ENCODE results near the gene CYP27A1. TPM values are rescaled to one million over a fixed set of nuclear protein-coding genes. Genes with fewer than 3 reads are reported as not detected.
A peak's percentile ranks its signal among the peaks of the same experiment; 100 is the strongest.

CYP27A1 gene
- total RNA-seq, 1 donor from 2014 or later = 180 TPM

GRCh38 chr2:218798767-218799504 lies 17.0 kb downstream of the CYP27A1 start:
- Histone ChIP-seq H3K9me3 (no peaks in the 10 kb centered on the region), H3K27ac (no peak overlapping the region), H3K4me1 (peaks cover 11% of the 10 kb centered on the region), H3K4me3 (no peak overlapping the region), H3K27me3 (no peaks in the 10 kb centered on the region), H3K36me3 (no peaks in the 10 kb centered on the region)
- DNase-seq = no peak
- ATAC-seq = no peak
- TF ChIP-seq CTCF (IDR thresholded peaks at IDR 0.05) = no peak
- intact Hi-C loops (cut with DNase I) = no loop called here

GRCh38 chr2:218799990-218800389 lies 18.0 kb downstream of the CYP27A1 start:
- no peaks in the 10 kb centered on the region for H3K36me3 ChIP-seq
- TF ChIP-seq CTCF (IDR thresholded peaks at IDR 0.05) = no peak
- no peak overlapping the region for H3K27ac ChIP-seq
- intact Hi-C loops (cut with DNase I) = no loop called here
- no peaks in the 10 kb centered on the region for H3K9me3 ChIP-seq
- H3K27me3 ChIP-seq = no peaks in the 10 kb centered on the region
- no peak overlapping the region for H3K4me3 ChIP-seq
- no peak for ATAC-seq
- H3K4me1 ChIP-seq = peaks cover 11% of the 10 kb centered on the region
- no peak for DNase-seq

GRCh38 chr2:218802386-218802994 lies 20.5 kb downstream of the CYP27A1 start:
- H3K27me3 ChIP-seq = no peaks in the 10 kb centered on the region
- TF ChIP-seq CTCF (IDR thresholded peaks at IDR 0.05) = no peak
- H3K4me1 ChIP-seq = peaks cover 34% of the 10 kb centered on the region
- H3K4me3 ChIP-seq = no peak overlapping the region
- no peak for DNase-seq
- ATAC-seq = no peak
- no peaks in the 10 kb centered on the region for H3K36me3 ChIP-seq
- peak overlapping the region; percentile 20 for H3K27ac ChIP-seq
- intact Hi-C loops (cut with DNase I) = no loop called here
- H3K9me3 ChIP-seq = no peaks in the 10 kb centered on the region

GRCh38 chr2:218804817-218805216 lies 22.9 kb downstream of the CYP27A1 start:
- no peak for TF ChIP-seq CTCF (IDR thresholded peaks at IDR 0.05)
- H3K9me3 ChIP-seq = no peaks in the 10 kb centered on the region
- H3K4me3 ChIP-seq = no peak overlapping the region
- ATAC-seq (no peak), DNase-seq (no peak)
- H3K4me1 ChIP-seq = peaks cover 37% of the 10 kb centered on the region
- no peaks in the 10 kb centered on the region for H3K36me3 ChIP-seq
- intact Hi-C loops (cut with DNase I) = no loop called here
- no peaks in the 10 kb centered on the region for H3K27me3 ChIP-seq
- no peak overlapping the region for H3K27ac ChIP-seq

- DNase-seq (no peak), ATAC-seq (peak; percentile 39)
- Histone ChIP-seq H3K36me3 (no peaks in the 10 kb centered on the region), H3K27me3 (no peaks in the 10 kb centered on the region), H3K4me3 (no peak overlapping the region), H3K4me1 (peaks cover 37% of the 10 kb centered on the region), H3K9me3 (no peaks in the 10 kb centered on the region), H3K27ac (peak overlapping the region; percentile 70)
- intact Hi-C loops (cut with DNase I) = no loop called here
- no peak for TF ChIP-seq CTCF (IDR thresholded peaks at IDR 0.05)
These were observed 23.7 kb downstream of the CYP27A1 start for GRCh38 chr2:218805627-218806026.

Measured in upper lobe of right lung (tissue), 1 donor.